Progenitor cell of endocrine pancreas (in vitro differentiated cells): ENCODE data around the gene RASSF6. TPM values are rescaled to one million over a fixed set of nuclear protein-coding genes. Genes with fewer than 3 reads are reported as not detected.

Experiments used
- DNase-seq: peaks from one replicate; pipeline ENCODE4 v3.0.0; 2021; ENCODE audit warnings: low spot score; ENCODE audit not compliant: unreplicated experiment
- H3K27ac Mint-ChIP-seq: 2 replicates; pipeline ENCODE4 v1.8.0; 2021; ENCODE audit warnings: mild to moderate bottlenecking, moderate library complexity, mixed read lengths
- H3K27me3 Mint-ChIP-seq: 2 replicates; pipeline ENCODE4 v1.8.0; 2021; ENCODE audit warnings: mixed read lengths
- H3K36me3 Mint-ChIP-seq: 2 replicates; pipeline ENCODE4 v1.8.0; 2022; ENCODE audit warnings: mixed read lengths; ENCODE audit not compliant: insufficient read depth
- H3K4me1 Mint-ChIP-seq: 2 replicates; pipeline ENCODE4 v1.8.0; 2021; ENCODE audit warnings: low read depth, mixed read lengths
- H3K4me3 Mint-ChIP-seq: 2 replicates; pipeline ENCODE4 v1.8.0; 2021; ENCODE audit warnings: low read depth, mild to moderate bottlenecking, moderate library complexity, mixed read lengths
- H3K9me3 Mint-ChIP-seq: 2 replicates; pipeline ENCODE4 v1.8.0; 2021; ENCODE audit warnings: low read depth, mixed read lengths
- total RNA-seq: library from RNA; stranded (reverse); gene quantifications from 2 replicates; pipeline ENCODE4 v1.2.1, GENCODE V29; 2021
- TF ChIP-seq, protein P1 (sequence below): fragments of 200-600 bp; sonication (generic); IDR thresholded peaks from one replicate; pipeline ENCODE4 v1.5.0; 2021; ENCODE audit warnings: antibody characterized with exemption, mild to moderate bottlenecking; ENCODE audit not compliant: unreplicated experiment

The RASSF6 gene
- total RNA-seq, 1 donor from 2014 or later, result 10.1 TPM

DNA sequence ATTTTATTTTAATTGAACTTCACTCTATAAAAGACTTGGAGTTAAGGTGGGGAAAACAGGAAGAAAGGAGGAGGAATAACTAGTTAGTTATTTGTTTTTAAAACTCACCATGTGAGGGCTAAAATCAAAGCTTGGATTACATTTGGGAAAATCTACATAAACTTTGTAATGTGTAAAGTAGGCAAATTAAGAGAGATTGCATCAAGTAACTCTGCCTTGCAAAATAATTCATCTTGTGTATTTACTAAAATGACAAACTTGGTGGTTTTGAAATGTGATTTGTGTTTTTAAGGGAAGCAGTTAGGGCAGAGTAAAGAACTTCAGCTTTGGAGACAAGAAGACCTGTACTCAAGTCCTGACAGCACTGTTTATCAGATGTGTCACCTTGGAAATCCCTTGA lies 43.3 kb upstream of the RASSF6 start:
- DNase-seq, result no peak
- no peaks in the 10 kb centered on the region for H3K27me3 Mint-ChIP-seq
- TF ChIP-seq, protein P1, sequence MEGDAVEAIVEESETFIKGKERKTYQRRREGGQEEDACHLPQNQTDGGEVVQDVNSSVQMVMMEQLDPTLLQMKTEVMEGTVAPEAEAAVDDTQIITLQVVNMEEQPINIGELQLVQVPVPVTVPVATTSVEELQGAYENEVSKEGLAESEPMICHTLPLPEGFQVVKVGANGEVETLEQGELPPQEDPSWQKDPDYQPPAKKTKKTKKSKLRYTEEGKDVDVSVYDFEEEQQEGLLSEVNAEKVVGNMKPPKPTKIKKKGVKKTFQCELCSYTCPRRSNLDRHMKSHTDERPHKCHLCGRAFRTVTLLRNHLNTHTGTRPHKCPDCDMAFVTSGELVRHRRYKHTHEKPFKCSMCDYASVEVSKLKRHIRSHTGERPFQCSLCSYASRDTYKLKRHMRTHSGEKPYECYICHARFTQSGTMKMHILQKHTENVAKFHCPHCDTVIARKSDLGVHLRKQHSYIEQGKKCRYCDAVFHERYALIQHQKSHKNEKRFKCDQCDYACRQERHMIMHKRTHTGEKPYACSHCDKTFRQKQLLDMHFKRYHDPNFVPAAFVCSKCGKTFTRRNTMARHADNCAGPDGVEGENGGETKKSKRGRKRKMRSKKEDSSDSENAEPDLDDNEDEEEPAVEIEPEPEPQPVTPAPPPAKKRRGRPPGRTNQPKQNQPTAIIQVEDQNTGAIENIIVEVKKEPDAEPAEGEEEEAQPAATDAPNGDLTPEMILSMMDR, result no peak
- no peak overlapping the region for H3K27ac Mint-ChIP-seq
- H3K9me3 Mint-ChIP-seq, result no peaks in the 10 kb centered on the region
- no peaks in the 10 kb centered on the region for H3K36me3 Mint-ChIP-seq
- H3K4me3 Mint-ChIP-seq, result no peak overlapping the region
- H3K4me1 Mint-ChIP-seq, result peaks cover 7% of the 10 kb centered on the region

DNA sequence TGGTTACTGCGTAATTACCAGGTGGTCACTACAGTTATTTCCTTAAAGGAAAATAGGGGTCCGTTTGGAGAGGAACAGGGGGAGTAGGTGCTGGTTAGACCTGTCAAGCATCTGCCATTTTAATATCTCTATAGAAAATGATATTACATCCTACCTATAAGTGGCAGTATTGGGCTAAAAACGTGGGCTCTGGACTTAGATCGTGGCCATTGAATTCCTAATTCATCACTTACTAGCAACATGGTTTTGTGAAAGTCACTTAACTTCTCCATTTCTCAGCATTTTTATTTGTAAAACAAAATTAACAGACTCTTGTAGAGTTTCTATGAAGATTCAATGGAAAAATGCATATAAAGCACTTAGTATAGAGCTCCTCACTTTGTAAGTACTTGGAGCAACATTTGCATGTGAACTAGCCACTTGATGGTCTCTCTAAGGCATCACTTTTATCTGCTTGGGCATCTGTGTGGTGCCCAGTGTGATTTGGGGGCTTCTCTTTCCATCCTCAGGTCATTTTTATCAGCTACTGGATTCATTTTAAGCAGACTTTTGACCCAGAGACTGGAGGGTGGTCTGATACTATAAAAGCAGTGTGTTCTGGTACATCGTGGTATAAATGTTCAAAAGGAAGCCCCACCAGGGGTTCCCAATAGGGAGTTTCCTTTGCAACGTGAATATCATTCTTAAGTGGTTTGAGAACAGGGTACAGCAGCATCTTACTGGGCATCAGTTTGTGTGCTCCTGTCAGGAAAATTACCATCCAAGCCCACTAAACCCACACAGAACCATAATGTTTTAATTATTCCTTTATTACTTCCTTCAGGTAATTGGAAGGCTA lies 42.7 kb upstream of the RASSF6 start:
- H3K4me3 Mint-ChIP-seq, result no peak overlapping the region
- no peak overlapping the region for H3K27ac Mint-ChIP-seq
- no peaks in the 10 kb centered on the region for H3K9me3 Mint-ChIP-seq
- TF ChIP-seq, protein P1, result peak; percentile 46
- H3K4me1 Mint-ChIP-seq, result peaks cover 7% of the 10 kb centered on the region
- DNase-seq, result no peak
- no peaks in the 10 kb centered on the region for H3K27me3 Mint-ChIP-seq
- no peaks in the 10 kb centered on the region for H3K36me3 Mint-ChIP-seq

DNA sequence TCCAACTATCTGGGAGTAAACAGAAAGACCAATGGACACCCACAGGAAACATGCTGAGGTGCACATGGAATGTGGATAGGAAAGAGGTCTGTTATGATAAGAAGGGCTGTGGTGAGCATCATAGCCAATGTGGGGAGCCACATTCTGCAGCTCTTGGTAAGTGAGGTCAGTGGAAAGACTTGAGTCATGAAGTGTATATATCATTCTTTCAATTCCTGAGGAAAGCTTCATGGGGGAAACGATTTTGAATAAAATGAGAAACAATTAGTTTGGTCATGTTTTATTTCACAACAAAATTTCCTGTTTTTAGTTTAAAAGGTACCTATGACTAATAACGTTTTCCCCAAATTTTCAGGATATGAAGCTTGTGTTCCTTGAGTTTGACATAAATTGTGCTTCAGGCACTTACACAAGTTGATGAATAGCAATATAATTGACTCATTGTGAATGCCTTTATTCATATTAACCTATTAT lies 41.4 kb upstream of the RASSF6 start:
- Mint-ChIP-seq H3K4me3 (no peak overlapping the region), H3K4me1 (peaks cover 7% of the 10 kb centered on the region), H3K36me3 (no peaks in the 10 kb centered on the region), H3K9me3 (no peaks in the 10 kb centered on the region), H3K27ac (no peak overlapping the region), H3K27me3 (no peaks in the 10 kb centered on the region)
- DNase-seq, result no peak
- TF ChIP-seq, protein P1, result no peak

DNA sequence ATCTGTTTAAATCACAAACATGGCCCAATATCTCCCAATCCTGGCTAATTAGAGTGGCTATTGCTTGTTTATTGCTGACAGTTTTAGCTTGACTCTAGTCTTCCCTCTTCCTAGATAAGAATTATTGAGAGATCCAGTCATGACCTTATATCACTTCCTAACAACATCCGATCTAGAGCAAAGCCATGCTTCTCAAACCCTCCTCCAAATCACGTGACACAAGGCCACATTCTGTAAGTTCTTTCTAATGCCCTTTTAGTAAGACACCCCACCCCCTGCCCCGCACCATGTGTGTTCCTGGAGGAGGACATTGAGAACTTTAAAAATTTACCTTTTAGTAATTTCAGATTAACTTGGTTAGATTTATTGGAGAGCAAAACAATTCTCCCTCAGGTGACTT lies 40.6 kb upstream of the RASSF6 start:
- DNase-seq, result no peak
- Mint-ChIP-seq H3K4me3 (no peak overlapping the region), H3K27ac (no peak overlapping the region), H3K27me3 (no peaks in the 10 kb centered on the region), H3K4me1 (peaks cover 7% of the 10 kb centered on the region), H3K36me3 (no peaks in the 10 kb centered on the region), H3K9me3 (no peaks in the 10 kb centered on the region)
- TF ChIP-seq, protein P1, result no peak

DNA sequence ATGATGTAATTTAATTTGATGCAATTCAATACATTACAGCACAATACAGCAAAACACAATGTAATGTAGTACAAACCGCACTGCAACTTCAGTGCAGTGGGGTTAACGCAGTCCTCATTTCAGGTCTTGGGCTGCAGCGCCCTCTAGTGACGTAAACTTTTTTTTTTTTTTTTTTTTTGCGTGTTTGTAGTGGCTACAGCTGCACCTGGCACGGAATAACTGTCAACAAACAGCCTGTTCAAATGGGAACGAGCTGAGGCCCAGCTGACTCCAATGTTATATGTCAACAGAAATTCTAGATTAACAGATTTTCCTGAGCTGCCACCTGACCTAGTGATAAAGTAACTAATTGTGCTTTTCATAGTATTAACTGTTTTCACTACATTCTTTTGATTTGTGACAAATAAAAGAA lies 33.5 kb upstream of the RASSF6 start:
- Mint-ChIP-seq H3K27ac (no peak overlapping the region), H3K4me1 (peaks cover 8% of the 10 kb centered on the region), H3K27me3 (no peaks in the 10 kb centered on the region), H3K4me3 (no peak overlapping the region), H3K36me3 (no peaks in the 10 kb centered on the region), H3K9me3 (no peaks in the 10 kb centered on the region)
- TF ChIP-seq, protein P1, result peak; percentile 66
- no peak for DNase-seq
